ENCODE results near the gene NPY5R. TPM values are rescaled to one million over a fixed set of nuclear protein-coding genes. Genes with fewer than 3 reads are reported as not detected.

The NPY5R gene
- total RNA-seq, 1 donor from 2014 or later: 1.3 TPM

GRCh38 chr4:163335384-163335783, 8.3 kb upstream of the NPY5R start:
- H4K20me1 ChIP-seq (ENCODE audit: low read depth): no peaks in the 10 kb centered on the region
- DNase-seq (ENCODE audit: low spot score): no peak
- H3K4me2 ChIP-seq: no peak overlapping the region
- no peak overlapping the region for H2AFZ ChIP-seq (replicated peaks)
- Mint-ChIP-seq H3K27me3 (ENCODE audit: insufficient read depth, low read depth) (peaks cover 19% of the 10 kb centered on the region), H3K36me3 (no peaks in the 10 kb centered on the region), H3K4me1 (peaks cover 11% of the 10 kb centered on the region), H3K27ac (no peak overlapping the region), H3K9me3 (peaks cover 3% of the 10 kb centered on the region), H3K4me3 (no peak overlapping the region)
- no peaks in the 10 kb centered on the region for H3K9me3 ChIP-seq (ENCODE audit: low read depth)
- no peak for TF ChIP-seq EZH2 (IDR thresholded peaks at IDR 0.05)
- no peak for TF ChIP-seq EZH2phosphoT487 (IDR thresholded peaks at IDR 0.05)
- no peak for TF ChIP-seq CTCF (IDR thresholded peaks at IDR 0.05)
- no peaks in the 10 kb centered on the region for H3K4me1 ChIP-seq
- peaks cover 6% of the 10 kb centered on the region for H3F3A ChIP-seq (ENCODE audit: low read depth)
- H3K4me3 ChIP-seq: no peak overlapping the region
- H3K27ac ChIP-seq: no peak overlapping the region
- H3K79me2 ChIP-seq (ENCODE audit: low read depth): no peaks in the 10 kb centered on the region
- H3K9ac ChIP-seq: no peak overlapping the region
- H3K27me3 ChIP-seq: peaks cover 25% of the 10 kb centered on the region
- no peaks in the 10 kb centered on the region for H3K36me3 ChIP-seq

- Histone ChIP-seq H2AFZ (replicated peaks) (peak overlapping the region; percentile 98), H3K9ac (peak overlapping the region; percentile 22), H3K79me2 (ENCODE audit: low read depth) (no peaks in the 10 kb centered on the region), H3K36me3 (no peaks in the 10 kb centered on the region), H3K27ac (no peak overlapping the region), H3K4me2 (peak overlapping the region; percentile 77), H3K27me3 (peaks cover 65% of the 10 kb centered on the region), H3K4me1 (peaks cover 6% of the 10 kb centered on the region), H4K20me1 (ENCODE audit: low read depth) (no peaks in the 10 kb centered on the region), H3K9me3 (ENCODE audit: low read depth) (no peaks in the 10 kb centered on the region), H3F3A (ENCODE audit: low read depth) (no peaks in the 10 kb centered on the region), H3K4me3 (peak overlapping the region; percentile 88)
- no peak overlapping the region for H3K27ac Mint-ChIP-seq
- no peaks in the 10 kb centered on the region for H3K9me3 Mint-ChIP-seq
- H3K27me3 Mint-ChIP-seq (ENCODE audit: insufficient read depth, low read depth): peaks cover 23% of the 10 kb centered on the region
- DNase-seq (ENCODE audit: low spot score): peak; percentile 76
- TF ChIP-seq CTCF (IDR thresholded peaks at IDR 0.05) (no peak), EZH2 (IDR thresholded peaks at IDR 0.05) (peak; percentile 36), EZH2phosphoT487 (IDR thresholded peaks at IDR 0.05) (peak; percentile 62)
- no peaks in the 10 kb centered on the region for H3K36me3 Mint-ChIP-seq
- H3K4me1 Mint-ChIP-seq: peaks cover 7% of the 10 kb centered on the region
- peak overlapping the region; percentile 88 for H3K4me3 Mint-ChIP-seq
Observed at GRCh38 chr4:163344147-163345125, 744 bp downstream of the NPY5R start.

- Mint-ChIP-seq H3K27ac (no peak overlapping the region), H3K4me3 (no peak overlapping the region), H3K27me3 (ENCODE audit: insufficient read depth, low read depth) (no peaks in the 10 kb centered on the region), H3K9me3 (no peaks in the 10 kb centered on the region), H3K36me3 (no peaks in the 10 kb centered on the region), H3K4me1 (no peaks in the 10 kb centered on the region)
- Histone ChIP-seq H3K9me3 (ENCODE audit: low read depth) (no peaks in the 10 kb centered on the region), H3F3A (ENCODE audit: low read depth) (no peaks in the 10 kb centered on the region), H3K4me1 (no peaks in the 10 kb centered on the region), H3K9ac (no peak overlapping the region), H3K27me3 (peaks cover 7% of the 10 kb centered on the region), H3K4me2 (no peak overlapping the region), H3K27ac (no peak overlapping the region), H3K36me3 (no peaks in the 10 kb centered on the region), H4K20me1 (ENCODE audit: low read depth) (no peaks in the 10 kb centered on the region), H3K4me3 (no peak overlapping the region), H2AFZ (replicated peaks) (no peak overlapping the region), H3K79me2 (ENCODE audit: low read depth) (no peaks in the 10 kb centered on the region)
- TF ChIP-seq EZH2 (IDR thresholded peaks at IDR 0.05): no peak
- no peak for TF ChIP-seq CTCF (IDR thresholded peaks at IDR 0.05)
- no peak for TF ChIP-seq EZH2phosphoT487 (IDR thresholded peaks at IDR 0.05)
- DNase-seq (ENCODE audit: low spot score): no peak
Observed at GRCh38 chr4:163350672-163351071, 7.0 kb downstream of the NPY5R start.

Data from neural progenitor cell (in vitro differentiated cells).